GM12892 (cell line): ENCODE measurements around the gene PELI1.

Experiments used
- POLR2A ChIP-seq: IDR thresholded peaks from 2 replicates; pipeline ENCODE4 v1.6.1; 2011; ENCODE audit warnings: low read depth, low read length, control low read depth
- POLR2AphosphoS5 ChIP-seq: IDR thresholded peaks from 2 replicates; pipeline ENCODE4 v1.6.1; 2011; ENCODE audit warnings: low read depth, low read length, control low read depth

DNA sequence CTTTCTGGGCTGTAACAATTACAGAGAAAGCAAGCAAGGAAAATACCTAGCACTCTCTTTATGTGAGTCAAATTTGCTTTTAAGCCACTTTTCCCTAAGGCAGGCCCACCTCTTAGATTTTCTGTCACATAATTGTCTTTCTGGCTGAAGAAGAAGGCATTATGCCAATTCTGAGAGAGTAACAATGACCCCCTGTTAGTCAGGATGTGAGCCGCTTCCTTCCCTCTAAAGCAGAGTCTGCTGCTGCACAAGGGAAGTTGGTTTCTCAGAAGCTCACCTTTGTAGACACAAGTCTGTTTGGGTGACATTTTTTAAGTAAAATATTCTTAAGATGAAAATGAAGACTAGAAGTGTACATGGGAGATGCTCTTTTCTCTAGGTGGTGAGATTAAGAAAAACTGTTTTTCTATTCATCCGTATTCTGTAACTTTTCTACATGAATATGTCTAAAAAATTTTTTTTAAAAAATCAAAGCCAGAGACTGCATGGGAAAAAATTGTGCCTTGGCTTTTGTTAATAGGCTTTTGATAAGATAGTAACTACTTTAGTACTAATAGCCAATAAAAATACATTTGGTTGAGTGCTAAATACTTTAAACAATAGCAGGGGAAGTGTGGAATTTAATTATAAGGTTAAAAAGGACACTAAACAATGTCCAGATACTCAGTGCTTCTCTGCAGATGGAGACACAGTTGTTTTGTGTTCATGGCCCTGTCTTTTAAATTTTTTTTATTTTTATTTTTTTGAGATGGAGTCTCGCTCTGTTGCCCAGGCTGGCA is 91.6 kb downstream of the PELI1 start:
- no peak for TF ChIP-seq POLR2A
- no peak for TF ChIP-seq POLR2AphosphoS5
